ENCODE data around the gene SAP30L. TPM values are rescaled to one million over a fixed set of nuclear protein-coding genes. Genes with fewer than 3 reads are reported as not detected.

SAP30L gene
- total and polyA plus RNA-seq, 2 of the 13 experiments (the other 11 are each of a cell fraction or from before 2014, with no cell fraction given), result 27.9 to 37.2 TPM

GRCh38 chr5:154442801-154443200 is 3.0 kb upstream of the SAP30L start:
- in situ Hi-C loops (cut with HindIII; ENCODE audit: extremely low pct_ligation_motif_present, low pct_unique_long_range_greater_than_20kb) (no loop called here), intact Hi-C loops (cut with micrococcal nuclease; ENCODE audit: unreplicated experiment) (no loop called here)
- ChIA-PET POLR2A (no interaction called here), CTCF (ENCODE audit: low intra/inter-chr PET ratio, low total read pairs) (no interaction called here)
- H3K4me3 ChIP-seq (replicated peaks in 1 of 3; ENCODE audit: insufficient read depth in 1 of 3, low read depth in 2 of 3, low read length in 3 of 3), result no peak overlapping the region
- H2AFZ ChIP-seq (ENCODE audit: low read length), result no peak overlapping the region
- 95% methylated on average over 1 of the region's 1 CpG for WGBS (ENCODE audit: low lambda C conversion rate)
- H4K20me1 ChIP-seq (ENCODE audit: insufficient read depth, low read length), result peaks cover 11% of the 10 kb centered on the region
- BruUV-seq (replicated peaks), result no TSS peak
- no peak for FAIRE-seq
- no peak for ATAC-seq
- peaks cover 0 to 15% of the 10 kb centered on the region in 2 experiments; a peak in 3 of 5 replicates for H3K36me3 ChIP-seq (replicated peaks in 1 of 2; ENCODE audit: control insufficient read depth in 1 of 2, insufficient read depth in 2 of 2, low read length in 2 of 2)
- no peak overlapping the region for H3K4me2 ChIP-seq (ENCODE audit: low read depth, low read length)
- H3K9me3 ChIP-seq (ENCODE audit: low read length), result no peaks in the 10 kb centered on the region
- H3K9ac ChIP-seq (ENCODE audit: insufficient read depth, low read depth, low read length), result no peak overlapping the region
- H3K27me3 ChIP-seq (ENCODE audit: control insufficient read depth in 1 of 2, insufficient read depth in 2 of 2, low read length in 2 of 2), result no peaks in the 10 kb centered on the region; a peak in 1 of 5 replicates
- peaks cover 14% of the 10 kb centered on the region for H3K79me2 ChIP-seq (ENCODE audit: insufficient read depth, low read length)
- peaks cover 16% of the 10 kb centered on the region for H3K4me1 ChIP-seq (ENCODE audit: insufficient read depth, low read length)
- DNase-seq (ENCODE audit: low spot score), result no peak
- no peak overlapping the region for H3K27ac ChIP-seq (ENCODE audit: extremely low read length, insufficient read depth, low read length)
- TF ChIP-seq PRPF4 (IDR thresholded peaks at IDR 0.05; ENCODE audit: low read depth, low read length, poor library complexity, severe bottlenecking), result no peak
- TF ChIP-seq ZNF737 (CRISPR knock-in tag; IDR thresholded peaks at IDR 0.05; ENCODE audit: borderline replicate concordance), result no peak
- no peak for TF ChIP-seq POLR2A (IDR thresholded peaks at IDR 0.05; ENCODE audit: insufficient read depth in 1 of 2, low read depth in 2 of 2, low read length in 2 of 2)
- TF ChIP-seq ZFP91 (CRISPR knock-in tag; IDR thresholded peaks at IDR 0.05; ENCODE audit: borderline replicate concordance), result no peak
- no peak for TF ChIP-seq FOSL2 (CRISPR knock-in tag; IDR thresholded peaks at IDR 0.05)
- no peak for TF ChIP-seq JUN (CRISPR knock-in tag; IDR thresholded peaks at IDR 0.05)
- TF ChIP-seq ZNF251 (CRISPR knock-in tag; IDR thresholded peaks at IDR 0.05), result no peak
- TF ChIP-seq LRRFIP1 (CRISPR knock-in tag; conservative IDR thresholded peaks at IDR 0.05), result no peak
- no peak for TF ChIP-seq ZMAT3 (CRISPR knock-in tag; conservative IDR thresholded peaks at IDR 0.05)
- no peak for TF ChIP-seq TRIM24 (CRISPR knock-in tag; IDR thresholded peaks at IDR 0.05)
- TF ChIP-seq ZSCAN5A (CRISPR knock-in tag; IDR thresholded peaks at IDR 0.05; ENCODE audit: borderline replicate concordance), result no peak
